Measurements from ENCODE around the gene RNF11. TPM values are rescaled to one million over a fixed set of nuclear protein-coding genes. Genes with fewer than 3 reads are reported as not detected.
"Not testable (repeated sequence)": the region's sequence is repeated elsewhere in the genome, so short reads cannot be mapped to it uniquely, and the experiment has no call there.

RNF11 gene
- total RNA-seq: 120 TPM
- long read RNA-seq, transcript RNF11-201 (3 exons, 3,084 nt): major isoform, 146 of 157 reads
- long read RNA-seq, partial matches to known transcripts: 0 of 157 reads
- long read RNA-seq, other reads (novel, unspliced or antisense): 11 of 157 reads

- ATAC-seq: peak; percentile 99
- peak; percentile 96 for DNase-seq (ENCODE audit: missing footprints)
- intact Hi-C loops (cut with DNase I): loop anchor here (5.0 kb wide), 1 partner anchor 36 kb away; no protein-coding TSS in a partner anchor
These were observed at the start of gene RNF11 for GRCh38 chr1:51235673-51236530. Gene RNF11, plus strand, starts transcription at chr1:51236273. Its CDS starts 484 bp downstream, at chr1:51236757.

- ATAC-seq (no peak), DNase-seq (ENCODE audit: missing footprints) (no peak)
- intact Hi-C loops (cut with DNase I): loop anchor here (2.0 to 5.0 kb wide), 2 partner anchors 413 to 821 kb away; no protein-coding TSS in a partner anchor
These were observed 47.8 kb upstream of the RNF11 start for GRCh38 chr1:51188230-51188629.

- intact Hi-C loops (cut with DNase I): loop anchor here (2.0 to 10.0 kb wide), 3 partner anchors 95 to 822 kb away; no protein-coding TSS in a partner anchor
- DNase-seq (ENCODE audit: missing footprints) (no peak), ATAC-seq (no peak)
These were observed 46.5 kb upstream of the RNF11 start for GRCh38 chr1:51189421-51190073.

- no peak for DNase-seq (ENCODE audit: missing footprints)
- no peak for ATAC-seq
- intact Hi-C loops (cut with DNase I): loop anchor here (10.0 kb wide), 1 partner anchor 94 kb away; no protein-coding TSS in a partner anchor
These were observed 45.1 kb upstream of the RNF11 start for GRCh38 chr1:51190961-51191360.

GRCh38 chr1:51192213-51192843 lies 43.7 kb upstream of the RNF11 start:
- intact Hi-C loops (cut with DNase I): loop anchor here (10.0 kb wide), 1 partner anchor 92 kb away; no protein-coding TSS in a partner anchor
- peak; percentile 79 for DNase-seq (ENCODE audit: missing footprints)

GRCh38 chr1:51193564-51193963 lies 42.5 kb upstream of the RNF11 start:
- DNase-seq (ENCODE audit: missing footprints) (no peak), ATAC-seq (no peak)
- intact Hi-C loops (cut with DNase I): loop anchor here (10.0 kb wide), 1 partner anchor 91 kb away; no protein-coding TSS in a partner anchor

More at GRCh38 chr1:51192213-51192843, 43.7 kb upstream of the RNF11 start:
- ATAC-seq: peak; percentile 59

- intact Hi-C loops (cut with DNase I): no loop called here
- no peak for DNase-seq (ENCODE audit: missing footprints)
- ATAC-seq: no peak
These were observed 32.8 kb upstream of the RNF11 start for GRCh38 chr1:51203121-51203873.

GRCh38 chr1:51203874-51204245 lies 32.2 kb upstream of the RNF11 start:
- no peak for DNase-seq (ENCODE audit: missing footprints)
- intact Hi-C loops (cut with DNase I): no loop called here
- ATAC-seq: no peak

- intact Hi-C loops (cut with DNase I): no loop called here
- no peak for ATAC-seq
- DNase-seq (ENCODE audit: missing footprints): no peak
These were observed 26.0 kb upstream of the RNF11 start for GRCh38 chr1:51210055-51210454.

GRCh38 chr1:51210676-51211075 lies 25.4 kb upstream of the RNF11 start:
- intact Hi-C loops (cut with DNase I): no loop called here
- DNase-seq (ENCODE audit: missing footprints) (no peak), ATAC-seq (no peak)

GRCh38 chr1:51214615-51215131 lies 21.4 kb upstream of the RNF11 start:
- ATAC-seq: no peak
- intact Hi-C loops (cut with DNase I): no loop called here

GRCh38 chr1:51215169-51215568 lies 20.9 kb upstream of the RNF11 start:
- intact Hi-C loops (cut with DNase I): no loop called here
- ATAC-seq (no peak), DNase-seq (ENCODE audit: missing footprints) (no peak)

More at GRCh38 chr1:51214615-51215131, 21.4 kb upstream of the RNF11 start:
- no peak for DNase-seq (ENCODE audit: missing footprints)

GRCh38 chr1:51216631-51217030 lies 19.4 kb upstream of the RNF11 start:
- DNase-seq (ENCODE audit: missing footprints): no peak
- intact Hi-C loops (cut with DNase I): no loop called here
- no peak for ATAC-seq

- intact Hi-C loops (cut with DNase I): no loop called here
These were observed 19.0 kb upstream of the RNF11 start for GRCh38 chr1:51217101-51217500.

GRCh38 chr1:51218570-51218969 lies 17.5 kb upstream of the RNF11 start:
- no peak for ATAC-seq
- no peak for DNase-seq (ENCODE audit: missing footprints)
- intact Hi-C loops (cut with DNase I): no loop called here

More at GRCh38 chr1:51217101-51217500, 19.0 kb upstream of the RNF11 start:
- DNase-seq (ENCODE audit: missing footprints): no peak
- no peak for ATAC-seq

GRCh38 chr1:51219022-51219421 lies 17.1 kb upstream of the RNF11 start:
- ATAC-seq (no peak), DNase-seq (ENCODE audit: missing footprints) (no peak)
- intact Hi-C loops (cut with DNase I): no loop called here

- intact Hi-C loops (cut with DNase I); ATAC-seq; DNase-seq (ENCODE audit: missing footprints): not testable (repeated sequence)
These were observed 14.5 kb upstream of the RNF11 start for GRCh38 chr1:51221529-51221928.
